CD4-positive, alpha-beta T cell (primary cell): ENCODE results near the gene ZNF860. TPM values are rescaled to one million over a fixed set of nuclear protein-coding genes. Genes with fewer than 3 reads are reported as not detected.

ENCODE experiments used
- ATAC-seq: fragments of 200-7000 bp; cut with Tn5 transposase; one replicate; pipeline ENCODE4 v1.10.0; 2022; ENCODE audit warnings: mild to moderate bottlenecking; ENCODE audit not compliant: poor library complexity
- CTCF ChIA-PET: fragments of 350-600 bp; sonication (Branson Sonifier 250); formaldehyde crosslinking; loops from one replicate; lab custom pipeline; 2021; ENCODE audit warnings: antibody characterized with exemption, inconsistent platforms; lab: Charles Lee
- POLR2A ChIA-PET: fragments of 350-600 bp; sonication (Branson Sonifier 250); formaldehyde crosslinking; loops from one replicate; lab custom pipeline; 2021; ENCODE audit warnings: antibody characterized with exemption, inconsistent platforms; lab: Charles Lee
- DNase-seq, 14 experiments: peaks; one replicate each; pipeline ENCODE4 v3.0.0-alpha.2; 2013 to 2020; ENCODE audit warnings: mixed read lengths in 2 of 14
- H3K27ac ChIP-seq, 2 donors: one replicate each; pipeline versions ENCODE4 v1.5.1 to v1.7.0; 2013; ENCODE audit warnings: low read length in 2 of 2, low read depth in 1 of 2, mild to moderate bottlenecking in 1 of 2
- H3K27me3 ChIP-seq, 2 experiments: 1 replicate in 1 of 2; 2 replicates in 1 of 2; pipeline versions ENCODE4 v1.6.1 to v1.7.0; 2013; ENCODE audit warnings: low read length in 2 of 2, control low read depth in 1 of 2, mild to moderate bottlenecking in 1 of 2, moderate library complexity in 1 of 2; ENCODE audit not compliant: insufficient read depth in 2 of 2, control insufficient read depth in 1 of 2
- H3K36me3 ChIP-seq: one replicate; pipeline ENCODE4 v1.6.1; 2013; ENCODE audit warnings: low read length, control low read depth; ENCODE audit not compliant: insufficient read depth
- H3K4me1 ChIP-seq: one replicate; pipeline ENCODE4 v1.6.1; 2013; ENCODE audit warnings: low read length, control low read depth; ENCODE audit not compliant: insufficient read depth
- H3K4me3 ChIP-seq: one replicate; pipeline ENCODE4 v1.5.1; 2013; ENCODE audit warnings: mild to moderate bottlenecking, low read length, moderate library complexity
- H3K9me3 ChIP-seq, 2 experiments: 1 replicate in 1 of 2; 2 replicates in 1 of 2; pipeline versions ENCODE4 v1.6.1 to v1.7.0; 2013; ENCODE audit warnings: low read length in 2 of 2, mild to moderate bottlenecking in 2 of 2, control low read depth in 1 of 2, moderate library complexity in 1 of 2; ENCODE audit not compliant: control insufficient read depth in 1 of 2, insufficient read depth in 1 of 2
- H3K27ac Mint-ChIP-seq: one replicate; pipeline ENCODE4 v1.8.0; 2020; ENCODE audit warnings: mixed read lengths
- H3K27me3 Mint-ChIP-seq: one replicate; pipeline ENCODE4 v1.8.0; 2021; ENCODE audit warnings: mixed read lengths
- H3K36me3 Mint-ChIP-seq: one replicate; pipeline ENCODE4 v1.8.0; 2021; ENCODE audit warnings: low read depth, mixed read lengths
- H3K4me1 Mint-ChIP-seq: one replicate; pipeline ENCODE4 v1.8.0; 2021; ENCODE audit warnings: low read depth, mixed read lengths
- H3K4me3 Mint-ChIP-seq: one replicate; pipeline ENCODE4 v1.8.0; 2020; ENCODE audit warnings: mild to moderate bottlenecking, mixed read lengths
- H3K9me3 Mint-ChIP-seq: one replicate; pipeline ENCODE4 v1.8.0; 2020; ENCODE audit warnings: mixed read lengths
- CTCF ChIP-seq: fragments of 200-600 bp; IDR thresholded peaks from one replicate; pipeline ENCODE4 v1.8.0; 2022; ENCODE audit warnings: antibody characterized with exemption, mild to moderate bottlenecking
- intact Hi-C, 2 experiments: fragments of 100-400 bp; cut with DNase I in 1 of 2; cut with micrococcal nuclease in 1 of 2; formaldehyde crosslinking; loops; one replicate each; pipeline versions ENCODE4 v1.15.1 to v1.9.0; 2023 to 2025; cut with DNase I, micrococcal nuclease
- total RNA-seq, 174 experiments: library from RNA in 2 of 174; stranded (reverse) in 2 of 174; gene quantifications; one replicate each; pipeline ENCODE4 v1.2.3 and lab custom pipeline; 2021 to 2026

Gene ZNF860
- total RNA-seq, 2 experiments from 2014 or later, result not detected

GRCh38 chr3:32000877-32001276 lies 19.3 kb downstream of the ZNF860 start:
- CTCF ChIA-PET, result no interaction called here
- H3K27me3 ChIP-seq, result peaks cover 0 to 15% of the 10 kb centered on the region in 2 experiments
- H3K36me3 ChIP-seq, result no peaks in the 10 kb centered on the region
- no peak for ATAC-seq
- POLR2A ChIA-PET, result no interaction called here
- Mint-ChIP-seq H3K27ac (no peak overlapping the region), H3K9me3 (no peaks in the 10 kb centered on the region), H3K36me3 (no peaks in the 10 kb centered on the region), H3K4me3 (no peak overlapping the region), H3K4me1 (no peaks in the 10 kb centered on the region), H3K27me3 (peaks cover 40% of the 10 kb centered on the region)
- H3K4me1 ChIP-seq, result no peaks in the 10 kb centered on the region
- H3K27ac ChIP-seq, result no peak overlapping the region
- DNase-seq, result no peak
- TF ChIP-seq CTCF, result no peak
- no peaks in the 10 kb centered on the region for H3K9me3 ChIP-seq
- intact Hi-C loops, result no loop called here
- H3K4me3 ChIP-seq, result no peak overlapping the region

GRCh38 chr3:32002561-32003368 lies 21.2 kb downstream of the ZNF860 start:
- Mint-ChIP-seq H3K4me1 (no peaks in the 10 kb centered on the region), H3K36me3 (no peaks in the 10 kb centered on the region), H3K4me3 (no peak overlapping the region), H3K27me3 (peaks cover 43% of the 10 kb centered on the region), H3K27ac (no peak overlapping the region), H3K9me3 (no peaks in the 10 kb centered on the region)
- CTCF ChIA-PET, result interaction anchor here (1.0 kb wide), 1 partner anchor 43 kb away, joined by 3 read pairs; no protein-coding TSS in a partner anchor
- H3K36me3 ChIP-seq, result no peaks in the 10 kb centered on the region
- H3K27ac ChIP-seq, result no peak overlapping the region
- H3K27me3 ChIP-seq, result peaks cover 0 to 15% of the 10 kb centered on the region in 2 experiments
- no peak for TF ChIP-seq CTCF
- DNase-seq, result no peak
- no peaks in the 10 kb centered on the region for H3K4me1 ChIP-seq
- POLR2A ChIA-PET, result no interaction called here
- no peak overlapping the region for H3K4me3 ChIP-seq
- intact Hi-C loops, result no loop called here
- H3K9me3 ChIP-seq, result no peaks in the 10 kb centered on the region
- no peak for ATAC-seq

DNA sequence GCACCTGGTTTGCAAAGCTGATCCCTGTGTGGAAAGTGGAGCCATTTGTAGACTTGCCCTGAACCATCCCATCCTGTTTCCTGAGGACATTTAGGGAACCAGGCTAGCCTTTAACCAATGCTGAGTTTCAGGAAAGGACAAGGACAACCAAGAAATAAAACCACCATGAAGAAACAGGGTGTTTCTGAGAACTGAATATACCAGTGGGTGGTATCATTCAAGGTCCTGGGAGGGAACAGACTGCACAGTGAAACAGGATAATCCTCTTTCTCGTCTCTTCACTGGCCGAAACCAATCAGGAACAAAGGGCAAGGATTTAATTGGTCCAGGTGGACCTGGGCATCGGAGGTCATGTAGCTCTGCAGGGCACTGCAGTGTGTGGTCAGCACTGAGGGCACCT lies 21.8 kb downstream of the ZNF860 start:
- Mint-ChIP-seq H3K36me3 (no peaks in the 10 kb centered on the region), H3K27me3 (peaks cover 43% of the 10 kb centered on the region)

More for the DNA sequence above, 21.8 kb downstream of the ZNF860 start:
- TF ChIP-seq CTCF, result no peak
- ChIA-PET CTCF (interaction anchor here (1.0 kb wide), 1 partner anchor 43 kb away, joined by 3 read pairs; no protein-coding TSS in a partner anchor), POLR2A (no interaction called here)
- no peak overlapping the region for H3K4me3 Mint-ChIP-seq
- Histone ChIP-seq H3K36me3 (no peaks in the 10 kb centered on the region), H3K9me3 (no peaks in the 10 kb centered on the region), H3K4me1 (no peaks in the 10 kb centered on the region), H3K27me3 (peaks cover 0 to 15% of the 10 kb centered on the region in 2 experiments), H3K4me3 (no peak overlapping the region), H3K27ac (no peak overlapping the region)
- intact Hi-C loops, result no loop called here
- no peaks in the 10 kb centered on the region for H3K4me1 Mint-ChIP-seq
- H3K27ac Mint-ChIP-seq, result no peak overlapping the region
- H3K9me3 Mint-ChIP-seq, result no peaks in the 10 kb centered on the region
- DNase-seq, result no peak
- ATAC-seq, result no peak
